HUES6 (cell line): ENCODE data around the gene GINS1.

ENCODE experiments used
- H3K27ac ChIP-seq: 2 replicates; pipeline ENCODE4 v1.7.0; 2013; ENCODE audit warnings: low read depth, mild to moderate bottlenecking, low read length, inconsistent platforms
- H3K27me3 ChIP-seq: 2 replicates; pipeline ENCODE4 v1.6.1; 2013; ENCODE audit warnings: low read length; ENCODE audit not compliant: control insufficient read depth, insufficient read depth
- H3K36me3 ChIP-seq: 2 replicates; pipeline ENCODE4 v1.6.1; 2013; ENCODE audit warnings: low read length; ENCODE audit not compliant: control insufficient read depth, insufficient read depth
- H3K4me1 ChIP-seq: 2 replicates; pipeline ENCODE4 v1.6.1; 2013; ENCODE audit warnings: low read length; ENCODE audit not compliant: control insufficient read depth, insufficient read depth
- H3K4me3 ChIP-seq: 2 replicates; pipeline ENCODE4 v1.5.1; 2013; ENCODE audit warnings: low read depth, low read length
- H3K9ac ChIP-seq: one replicate; pipeline ENCODE4 v1.6.1; 2013; ENCODE audit warnings: mild to moderate bottlenecking, low read length
- H3K9me3 ChIP-seq: 2 replicates; pipeline ENCODE4 v1.6.1; 2013; ENCODE audit warnings: low read depth, low read length; ENCODE audit not compliant: control insufficient read depth, insufficient read depth

The GINS1 gene

GRCh38 chr20:25457886-25458680 is 50.6 kb downstream of the GINS1 start:
- Histone ChIP-seq H3K4me3 (no peak overlapping the region), H3K27me3 (no peaks in the 10 kb centered on the region), H3K27ac (no peak overlapping the region), H3K36me3 (peaks cover 77% of the 10 kb centered on the region), H3K4me1 (no peaks in the 10 kb centered on the region), H3K9me3 (no peaks in the 10 kb centered on the region), H3K9ac (no peak overlapping the region)

GRCh38 chr20:25459111-25459830 is 51.8 kb downstream of the GINS1 start:
- H3K36me3 ChIP-seq = peaks cover 75% of the 10 kb centered on the region
- no peak overlapping the region for H3K27ac ChIP-seq
- H3K4me1 ChIP-seq = no peaks in the 10 kb centered on the region
- H3K9ac ChIP-seq = no peak overlapping the region
- no peak overlapping the region for H3K4me3 ChIP-seq
- no peaks in the 10 kb centered on the region for H3K9me3 ChIP-seq
- H3K27me3 ChIP-seq = no peaks in the 10 kb centered on the region

- Histone ChIP-seq H3K4me1 (no peaks in the 10 kb centered on the region), H3K4me3 (no peak overlapping the region), H3K27ac (no peak overlapping the region), H3K9me3 (no peaks in the 10 kb centered on the region), H3K9ac (no peak overlapping the region), H3K36me3 (peaks cover 75% of the 10 kb centered on the region), H3K27me3 (no peaks in the 10 kb centered on the region)
Observed at GRCh38 chr20:25459916-25460535, 52.6 kb downstream of the GINS1 start.

- H3K9ac ChIP-seq = no peak overlapping the region
- no peaks in the 10 kb centered on the region for H3K27me3 ChIP-seq
- no peak overlapping the region for H3K27ac ChIP-seq
- H3K4me1 ChIP-seq = no peaks in the 10 kb centered on the region
- no peak overlapping the region for H3K4me3 ChIP-seq
- H3K36me3 ChIP-seq = peaks cover 76% of the 10 kb centered on the region
- H3K9me3 ChIP-seq = no peaks in the 10 kb centered on the region
Observed at GRCh38 chr20:25460566-25461280, 53.2 kb downstream of the GINS1 start.

GRCh38 chr20:25461281-25461650 is 53.8 kb downstream of the GINS1 start:
- Histone ChIP-seq H3K9ac (no peak overlapping the region), H3K27me3 (no peaks in the 10 kb centered on the region), H3K9me3 (no peaks in the 10 kb centered on the region), H3K36me3 (peaks cover 77% of the 10 kb centered on the region), H3K27ac (no peak overlapping the region), H3K4me3 (no peak overlapping the region), H3K4me1 (no peaks in the 10 kb centered on the region)

DNA sequence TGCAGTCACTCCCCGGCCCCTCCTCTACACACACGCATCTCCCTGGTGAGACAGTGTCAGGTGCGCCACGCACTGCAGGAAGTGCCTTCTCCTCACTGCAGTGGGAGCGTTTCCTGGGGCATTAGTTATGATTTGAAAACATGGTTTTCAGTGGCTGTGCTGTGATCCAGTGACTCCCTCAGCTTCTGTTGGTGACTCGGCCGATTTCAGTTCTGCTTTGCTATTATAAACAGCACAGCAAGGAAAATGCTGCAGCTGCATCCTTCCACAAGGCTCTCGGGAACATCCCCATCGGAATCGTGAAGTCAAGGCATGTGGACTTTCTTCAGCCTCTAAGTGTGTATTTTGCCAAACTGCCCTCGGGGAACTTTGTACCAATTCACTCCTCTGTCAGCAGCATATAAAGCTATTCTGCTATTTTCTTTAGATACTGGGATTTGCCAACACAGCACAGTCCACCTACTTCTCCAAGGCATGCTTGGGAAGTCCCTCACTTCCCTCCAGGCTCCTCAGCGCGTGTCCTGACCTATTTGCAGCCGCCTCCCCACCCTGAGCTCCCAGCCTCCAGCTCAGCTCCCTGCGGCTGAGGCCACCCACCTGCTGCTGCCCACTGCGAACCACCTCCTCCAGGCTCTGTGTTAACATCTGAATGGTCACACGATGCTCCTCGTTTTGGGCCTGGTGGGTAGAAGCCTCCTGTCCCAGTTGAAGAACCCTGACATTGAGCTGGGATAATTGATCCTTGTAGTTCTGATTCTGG is 54.5 kb downstream of the GINS1 start:
- no peaks in the 10 kb centered on the region for H3K9me3 ChIP-seq
- no peaks in the 10 kb centered on the region for H3K27me3 ChIP-seq
- no peaks in the 10 kb centered on the region for H3K4me1 ChIP-seq
- H3K4me3 ChIP-seq = no peak overlapping the region
- no peak overlapping the region for H3K27ac ChIP-seq
- H3K36me3 ChIP-seq = peaks cover 83% of the 10 kb centered on the region
- no peak overlapping the region for H3K9ac ChIP-seq

- Histone ChIP-seq H3K9ac (no peak overlapping the region), H3K36me3 (peaks cover 89% of the 10 kb centered on the region), H3K27me3 (no peaks in the 10 kb centered on the region), H3K4me1 (no peaks in the 10 kb centered on the region), H3K9me3 (no peaks in the 10 kb centered on the region), H3K27ac (no peak overlapping the region), H3K4me3 (no peak overlapping the region)
Observed at GRCh38 chr20:25464501-25465242, 57.2 kb downstream of the GINS1 start.

DNA sequence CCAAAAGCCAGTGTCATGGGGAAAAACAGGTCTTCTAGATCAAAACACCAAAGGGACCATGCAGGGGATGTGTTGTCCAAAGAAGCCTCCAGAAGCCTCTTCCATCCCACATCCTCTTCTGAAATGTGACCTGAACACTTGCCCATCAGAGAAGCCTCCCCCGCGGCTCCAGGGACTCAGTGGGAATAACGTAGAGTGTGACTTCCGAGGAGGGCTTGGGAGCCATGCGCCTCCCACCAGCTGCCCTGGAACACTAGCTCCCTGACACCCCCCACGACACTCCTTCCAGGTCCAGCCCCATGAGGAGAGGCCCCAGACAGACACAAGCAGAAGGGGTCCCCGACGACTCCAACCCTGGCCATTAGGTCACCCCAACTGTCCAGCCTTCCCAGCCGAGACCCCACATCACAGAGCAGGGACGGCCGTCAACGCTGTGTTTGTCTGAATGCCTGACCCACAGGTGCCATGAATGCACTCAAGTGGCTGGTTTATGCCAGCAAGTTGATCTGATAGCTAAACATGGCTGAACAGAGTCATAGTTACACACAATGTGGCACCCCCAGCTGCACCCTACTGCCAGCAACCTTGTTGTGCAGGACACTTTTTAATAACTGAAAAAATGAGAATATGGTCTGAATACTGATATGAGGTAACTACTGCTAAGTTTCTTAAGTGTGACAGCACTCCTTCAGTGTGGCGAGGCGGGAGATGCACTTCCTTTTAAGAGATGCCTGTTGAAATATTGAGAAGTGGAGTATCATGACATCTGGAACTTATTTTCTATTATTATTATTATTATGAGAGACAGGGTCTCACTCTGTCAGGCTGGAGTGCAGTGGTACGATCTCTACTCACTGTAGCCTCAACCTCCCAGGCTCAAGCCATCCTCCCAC is 58.0 kb downstream of the GINS1 start:
- peaks cover 88% of the 10 kb centered on the region for H3K36me3 ChIP-seq
- H3K9me3 ChIP-seq = no peaks in the 10 kb centered on the region
- H3K4me1 ChIP-seq = no peaks in the 10 kb centered on the region

GRCh38 chr20:25466846-25467245 is 59.4 kb downstream of the GINS1 start:
- H3K4me3 ChIP-seq = no peak overlapping the region
- no peak overlapping the region for H3K27ac ChIP-seq
- no peaks in the 10 kb centered on the region for H3K4me1 ChIP-seq
- no peaks in the 10 kb centered on the region for H3K27me3 ChIP-seq
- H3K9ac ChIP-seq = no peak overlapping the region
- peaks cover 87% of the 10 kb centered on the region for H3K36me3 ChIP-seq
- no peaks in the 10 kb centered on the region for H3K9me3 ChIP-seq

More for the DNA sequence above, 58.0 kb downstream of the GINS1 start:
- no peak overlapping the region for H3K4me3 ChIP-seq
- no peak overlapping the region for H3K27ac ChIP-seq
- no peak overlapping the region for H3K9ac ChIP-seq
- H3K27me3 ChIP-seq = no peaks in the 10 kb centered on the region
